Measurements from ENCODE around the gene THAP7.

THAP7 gene

DNA sequence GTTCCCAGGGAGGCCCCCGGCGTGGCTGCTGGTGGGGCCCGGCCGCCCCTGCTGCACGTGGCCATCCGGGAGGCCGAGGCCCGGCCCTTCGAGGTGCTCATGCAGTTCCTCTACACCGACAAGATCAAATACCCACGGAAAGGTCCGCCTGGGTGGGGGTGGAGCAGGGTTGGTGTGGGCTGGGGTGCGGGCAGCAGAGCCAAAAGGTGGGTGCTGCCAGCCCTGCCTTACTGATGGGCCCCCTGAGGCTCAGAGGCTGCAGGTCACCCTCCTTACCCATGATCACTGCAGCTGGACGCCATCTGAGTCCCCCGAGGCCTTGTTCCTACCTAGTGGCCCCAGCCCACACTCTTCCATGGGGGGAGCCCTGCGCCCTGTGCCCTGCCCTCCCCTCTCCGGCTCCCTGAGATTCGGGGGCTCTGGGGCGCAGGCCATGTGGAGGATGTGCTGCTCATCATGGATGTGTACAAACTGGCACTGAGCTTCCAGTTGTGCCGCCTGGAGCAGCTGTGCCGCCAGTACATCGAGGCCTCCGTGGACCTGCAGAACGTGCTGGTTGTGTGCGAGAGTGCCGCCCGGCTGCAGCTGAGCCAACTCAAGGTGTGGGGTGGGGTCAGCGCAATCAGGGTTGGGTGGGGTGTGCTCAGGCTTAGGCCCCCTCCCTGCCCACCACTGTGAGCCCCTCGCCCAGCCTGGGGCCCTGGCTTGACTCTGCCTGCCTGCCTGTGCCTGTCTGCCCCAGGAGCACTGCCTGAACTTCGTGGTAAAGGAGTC is 7.6 kb downstream of the THAP7 start:
- no peak for DNase-seq (ENCODE audit: extremely low read depth, low read depth)
- TF ChIP-seq, protein P1, sequence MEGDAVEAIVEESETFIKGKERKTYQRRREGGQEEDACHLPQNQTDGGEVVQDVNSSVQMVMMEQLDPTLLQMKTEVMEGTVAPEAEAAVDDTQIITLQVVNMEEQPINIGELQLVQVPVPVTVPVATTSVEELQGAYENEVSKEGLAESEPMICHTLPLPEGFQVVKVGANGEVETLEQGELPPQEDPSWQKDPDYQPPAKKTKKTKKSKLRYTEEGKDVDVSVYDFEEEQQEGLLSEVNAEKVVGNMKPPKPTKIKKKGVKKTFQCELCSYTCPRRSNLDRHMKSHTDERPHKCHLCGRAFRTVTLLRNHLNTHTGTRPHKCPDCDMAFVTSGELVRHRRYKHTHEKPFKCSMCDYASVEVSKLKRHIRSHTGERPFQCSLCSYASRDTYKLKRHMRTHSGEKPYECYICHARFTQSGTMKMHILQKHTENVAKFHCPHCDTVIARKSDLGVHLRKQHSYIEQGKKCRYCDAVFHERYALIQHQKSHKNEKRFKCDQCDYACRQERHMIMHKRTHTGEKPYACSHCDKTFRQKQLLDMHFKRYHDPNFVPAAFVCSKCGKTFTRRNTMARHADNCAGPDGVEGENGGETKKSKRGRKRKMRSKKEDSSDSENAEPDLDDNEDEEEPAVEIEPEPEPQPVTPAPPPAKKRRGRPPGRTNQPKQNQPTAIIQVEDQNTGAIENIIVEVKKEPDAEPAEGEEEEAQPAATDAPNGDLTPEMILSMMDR (IDR thresholded peaks at IDR 0.05; ENCODE audit: low read depth, low read length, missing control alignments) = no peak
- H3K4me3 ChIP-seq (replicated peaks; ENCODE audit: low read depth, low read length) = no peak overlapping the region

DNA sequence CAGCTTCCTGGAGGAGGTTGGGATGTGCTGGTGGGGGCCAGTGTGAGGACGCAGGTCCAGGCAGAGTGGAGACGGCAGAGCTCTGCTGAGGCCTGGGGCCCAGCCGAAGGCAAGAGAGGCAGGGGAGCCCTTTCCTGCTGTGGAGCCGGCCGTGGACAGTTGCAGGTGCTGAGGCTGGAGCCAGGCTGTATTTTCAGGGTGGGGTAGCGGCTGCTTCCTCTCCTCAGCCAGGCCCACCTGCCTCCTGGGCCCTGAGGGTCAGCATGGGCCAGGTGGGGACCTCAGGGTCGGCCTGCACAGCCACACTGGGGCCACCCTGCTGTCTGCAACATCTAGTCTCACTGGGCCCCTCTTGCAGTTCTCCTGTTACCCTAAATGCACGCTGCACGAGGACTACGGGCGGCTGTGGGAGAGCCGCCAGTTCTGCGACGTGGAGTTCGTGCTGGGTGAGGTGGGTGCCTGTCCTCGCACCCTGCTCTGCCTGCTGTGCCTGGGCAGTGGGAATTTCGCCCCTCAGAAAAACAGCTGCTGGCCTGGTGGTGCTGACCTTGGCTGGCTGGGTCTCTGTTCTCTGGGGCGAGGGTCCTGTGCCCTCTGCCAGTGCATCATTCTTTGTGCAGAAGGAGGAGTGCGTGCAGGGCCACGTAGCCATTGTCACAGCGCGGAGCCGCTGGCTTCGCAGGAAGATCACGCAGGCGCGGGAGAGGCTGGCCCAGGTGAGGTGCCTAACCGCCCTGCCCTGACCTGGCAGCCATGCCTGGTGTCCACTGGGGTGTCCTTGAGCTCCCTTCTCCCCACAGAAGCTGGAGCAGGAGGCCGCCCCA is 8.4 kb downstream of the THAP7 start:
- TF ChIP-seq, protein P1 (IDR thresholded peaks at IDR 0.05; ENCODE audit: low read depth, low read length, missing control alignments) = no peak
- no peak overlapping the region for H3K4me3 ChIP-seq (replicated peaks; ENCODE audit: low read depth, low read length)
- no peak for DNase-seq (ENCODE audit: extremely low read depth, low read depth)

DNA sequence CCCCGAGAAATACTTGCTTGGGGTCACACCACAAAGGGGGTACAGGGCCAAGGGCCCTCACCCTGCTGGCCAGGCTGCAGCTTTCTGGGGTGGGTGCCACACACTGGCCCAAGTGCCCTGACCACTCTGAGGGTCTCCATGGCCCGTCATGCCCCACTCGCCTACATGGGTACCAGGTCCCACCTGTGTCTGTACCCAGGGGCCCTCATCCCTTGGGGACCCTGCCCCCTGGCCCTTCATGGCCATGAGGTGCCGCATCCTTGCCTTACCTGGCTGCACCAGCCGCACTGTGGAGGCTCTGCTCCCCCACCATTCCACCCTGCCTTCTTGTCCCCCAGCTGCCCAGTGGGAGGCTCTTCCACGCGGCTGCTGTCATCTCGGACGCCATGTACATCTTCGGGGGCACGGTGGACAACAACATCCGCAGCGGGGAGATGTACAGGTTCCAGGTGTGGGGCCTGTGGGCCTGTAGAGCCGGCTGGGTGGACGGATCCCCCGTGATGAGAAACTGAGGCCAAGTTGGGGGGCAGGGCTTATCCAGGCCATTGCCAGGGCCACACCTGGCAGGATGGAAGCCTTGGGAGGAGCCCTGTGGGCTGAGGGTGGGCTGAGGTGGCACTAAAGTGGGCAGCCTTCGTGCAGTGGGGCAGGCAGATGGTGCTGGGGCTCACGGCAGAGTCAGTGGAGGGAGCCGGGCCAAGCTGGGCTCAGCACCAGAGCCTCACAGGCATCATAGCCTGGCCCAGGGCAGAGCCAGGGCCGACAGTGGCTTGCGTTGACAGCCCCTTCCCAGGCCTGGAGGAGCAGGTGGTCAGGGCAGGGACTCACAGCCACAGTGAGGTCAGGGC is 9.2 kb downstream of the THAP7 start:
- no peak overlapping the region for H3K4me3 ChIP-seq (replicated peaks; ENCODE audit: low read depth, low read length)
- TF ChIP-seq, protein P1 (IDR thresholded peaks at IDR 0.05; ENCODE audit: low read depth, low read length, missing control alignments) = no peak
- no peak for DNase-seq (ENCODE audit: extremely low read depth, low read depth)

DNA sequence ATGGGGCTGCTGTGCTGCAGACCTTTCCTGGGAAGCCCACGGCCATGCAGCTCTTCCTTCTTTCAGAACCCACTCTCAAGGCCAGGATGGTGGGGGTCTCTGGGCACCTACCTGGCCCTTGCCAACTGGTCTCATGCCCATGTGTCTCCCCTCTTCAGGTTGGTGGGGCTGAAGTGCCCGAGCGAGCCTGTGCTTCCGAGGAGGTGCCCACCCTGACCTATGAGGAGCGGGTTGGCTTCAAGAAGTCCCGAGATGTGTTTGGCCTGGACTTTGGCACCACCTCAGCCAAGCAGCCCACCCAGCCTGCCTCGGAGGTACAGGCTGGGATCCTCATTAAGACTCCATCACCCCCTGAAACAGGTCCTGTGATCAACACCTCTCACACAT is 9.9 kb downstream of the THAP7 start:
- TF ChIP-seq, protein P1 (IDR thresholded peaks at IDR 0.05; ENCODE audit: low read depth, low read length, missing control alignments) = no peak
- no peak overlapping the region for H3K4me3 ChIP-seq (replicated peaks; ENCODE audit: low read depth, low read length)
- no peak for DNase-seq (ENCODE audit: extremely low read depth, low read depth)

DNA sequence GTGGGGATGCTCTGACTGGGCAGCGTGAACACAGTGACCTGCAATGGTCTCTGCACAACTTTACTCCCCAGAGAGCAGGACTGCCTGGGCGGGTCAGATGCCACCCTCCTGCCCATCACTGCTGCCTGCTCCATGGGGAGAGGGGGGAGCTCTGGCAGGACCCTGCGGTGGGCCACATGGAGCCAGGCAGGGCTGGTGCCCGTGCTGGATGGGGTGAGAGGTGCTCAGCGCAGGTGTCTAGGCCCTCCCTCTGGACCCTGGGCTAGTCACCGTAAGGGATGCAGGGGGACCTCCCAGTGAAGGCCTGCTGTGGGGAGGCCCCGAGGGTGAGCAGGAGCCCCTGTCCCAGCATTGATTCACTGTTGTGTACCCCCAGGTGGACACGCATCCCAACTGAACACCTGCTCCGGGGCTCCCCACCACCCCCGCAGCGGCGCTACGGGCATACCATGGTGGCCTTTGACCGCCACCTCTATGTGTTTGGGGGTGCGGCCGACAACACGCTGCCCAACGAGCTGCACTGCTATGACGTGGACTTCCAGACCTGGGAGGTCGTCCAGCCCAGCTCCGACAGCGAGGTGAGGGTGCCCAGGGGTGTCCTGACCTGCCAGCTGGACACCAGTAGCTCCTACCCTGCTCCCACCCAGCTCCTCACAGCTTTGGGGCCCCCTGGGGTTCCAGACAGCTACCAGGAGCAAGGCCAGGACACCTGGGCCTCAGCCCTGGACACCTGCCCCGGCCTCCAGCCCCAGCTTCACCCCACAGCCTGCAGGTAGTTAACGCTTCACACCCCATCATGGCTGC is 10.5 kb downstream of the THAP7 start:
- H3K4me3 ChIP-seq (replicated peaks; ENCODE audit: low read depth, low read length) = no peak overlapping the region
- TF ChIP-seq, protein P1 (IDR thresholded peaks at IDR 0.05; ENCODE audit: low read depth, low read length, missing control alignments) = no peak
- no peak for DNase-seq (ENCODE audit: extremely low read depth, low read depth)

Data from HFF-Myc (cell line).